GM13977 (cell line): ENCODE data around the gene KCNJ10.

ENCODE experiments used
- DNase-seq: peaks from one replicate; pipeline ENCODE4 v3.0.0; 2012; ENCODE audit warnings: low spot score
- CTCF ChIP-seq: IDR thresholded peaks from 2 replicates; pipeline ENCODE4 v1.5.1; 2012; ENCODE audit warnings: mild to moderate bottlenecking, control low read depth; ENCODE audit not compliant: insufficient read depth; ENCODE audit errors: extremely low read depth, missing control alignments
- in situ Hi-C: fragments of 300-500 bp; cut with MboI; formaldehyde crosslinking; loops from one replicate; pipeline ENCODE4 v1.12.0; 2022; ENCODE audit warnings: low sequenced_read_pairs, low pct_unique_long_range_greater_than_20kb, mixed read lengths, inconsistent platforms; ENCODE audit not compliant: unreplicated experiment

KCNJ10 gene

GRCh38 chr1:160006312-160006940 is 63.5 kb downstream of the KCNJ10 start:
- in situ Hi-C loops, result loop anchor here (5.0 to 25.0 kb wide), 2 partner anchors 69 to 219 kb away; partner anchors contain the start of gene DUSP23
- peak; percentile 80 for DNase-seq
- peak; percentile 97 for TF ChIP-seq CTCF

- no peak for DNase-seq
- in situ Hi-C loops, result loop anchor here (5.0 to 25.0 kb wide), 2 partner anchors 68 to 218 kb away; partner anchors contain the start of gene DUSP23
- no peak for TF ChIP-seq CTCF
Observed at GRCh38 chr1:160005070-160005469, 64.9 kb downstream of the KCNJ10 start.

- no peak for TF ChIP-seq CTCF
- DNase-seq, result no peak
- in situ Hi-C loops, result loop anchor here (25.0 kb wide), 1 partner anchor 217 kb away; the partner anchor contains the start of gene DUSP23
Observed at GRCh38 chr1:160004425-160004824, 65.5 kb downstream of the KCNJ10 start.

- TF ChIP-seq CTCF, result no peak
- no peak for DNase-seq
- in situ Hi-C loops, result loop anchor here (25.0 kb wide), 1 partner anchor 217 kb away; the partner anchor contains the start of gene DUSP23
Observed at GRCh38 chr1:160004001-160004400, 66.0 kb downstream of the KCNJ10 start.

- in situ Hi-C loops, result loop anchor here (25.0 kb wide), 1 partner anchor 214 kb away; the partner anchor contains the start of gene DUSP23
Observed at GRCh38 chr1:160001440-160001839, 68.5 kb downstream of the KCNJ10 start.

GRCh38 chr1:159999204-159999603 is 70.8 kb downstream of the KCNJ10 start:
- TF ChIP-seq CTCF, result no peak
- in situ Hi-C loops, result no loop called here
- DNase-seq, result no peak

More at GRCh38 chr1:160001440-160001839, 68.5 kb downstream of the KCNJ10 start:
- DNase-seq, result no peak
- no peak for TF ChIP-seq CTCF
